ENCODE measurements around the gene NCOR1.

NCOR1 gene

GRCh38 chr17:15996322-15996721, 219.0 kb downstream of the NCOR1 start:
- H3K27ac ChIP-seq, result 0 out of 2 replicates have a peak overlapping the region, but pooled peaks have one; percentile 6
- DNase-seq (ENCODE audit: low spot score), result no peak
- TF ChIP-seq, protein P1, sequence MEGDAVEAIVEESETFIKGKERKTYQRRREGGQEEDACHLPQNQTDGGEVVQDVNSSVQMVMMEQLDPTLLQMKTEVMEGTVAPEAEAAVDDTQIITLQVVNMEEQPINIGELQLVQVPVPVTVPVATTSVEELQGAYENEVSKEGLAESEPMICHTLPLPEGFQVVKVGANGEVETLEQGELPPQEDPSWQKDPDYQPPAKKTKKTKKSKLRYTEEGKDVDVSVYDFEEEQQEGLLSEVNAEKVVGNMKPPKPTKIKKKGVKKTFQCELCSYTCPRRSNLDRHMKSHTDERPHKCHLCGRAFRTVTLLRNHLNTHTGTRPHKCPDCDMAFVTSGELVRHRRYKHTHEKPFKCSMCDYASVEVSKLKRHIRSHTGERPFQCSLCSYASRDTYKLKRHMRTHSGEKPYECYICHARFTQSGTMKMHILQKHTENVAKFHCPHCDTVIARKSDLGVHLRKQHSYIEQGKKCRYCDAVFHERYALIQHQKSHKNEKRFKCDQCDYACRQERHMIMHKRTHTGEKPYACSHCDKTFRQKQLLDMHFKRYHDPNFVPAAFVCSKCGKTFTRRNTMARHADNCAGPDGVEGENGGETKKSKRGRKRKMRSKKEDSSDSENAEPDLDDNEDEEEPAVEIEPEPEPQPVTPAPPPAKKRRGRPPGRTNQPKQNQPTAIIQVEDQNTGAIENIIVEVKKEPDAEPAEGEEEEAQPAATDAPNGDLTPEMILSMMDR (conservative IDR thresholded peaks at IDR 0.05; ENCODE audit: low read depth), result no peak
- ChIA-PET POLR2A (ENCODE audit: low non-redundant PET) (no interaction called here), CTCF (interaction anchor here (0.9 to 1.8 kb wide), 3 partner anchors 14 to 51 kb away, joined by 3 to 5 read pairs (median 3); partner anchors contain the start of gene ADORA2B)

DNA sequence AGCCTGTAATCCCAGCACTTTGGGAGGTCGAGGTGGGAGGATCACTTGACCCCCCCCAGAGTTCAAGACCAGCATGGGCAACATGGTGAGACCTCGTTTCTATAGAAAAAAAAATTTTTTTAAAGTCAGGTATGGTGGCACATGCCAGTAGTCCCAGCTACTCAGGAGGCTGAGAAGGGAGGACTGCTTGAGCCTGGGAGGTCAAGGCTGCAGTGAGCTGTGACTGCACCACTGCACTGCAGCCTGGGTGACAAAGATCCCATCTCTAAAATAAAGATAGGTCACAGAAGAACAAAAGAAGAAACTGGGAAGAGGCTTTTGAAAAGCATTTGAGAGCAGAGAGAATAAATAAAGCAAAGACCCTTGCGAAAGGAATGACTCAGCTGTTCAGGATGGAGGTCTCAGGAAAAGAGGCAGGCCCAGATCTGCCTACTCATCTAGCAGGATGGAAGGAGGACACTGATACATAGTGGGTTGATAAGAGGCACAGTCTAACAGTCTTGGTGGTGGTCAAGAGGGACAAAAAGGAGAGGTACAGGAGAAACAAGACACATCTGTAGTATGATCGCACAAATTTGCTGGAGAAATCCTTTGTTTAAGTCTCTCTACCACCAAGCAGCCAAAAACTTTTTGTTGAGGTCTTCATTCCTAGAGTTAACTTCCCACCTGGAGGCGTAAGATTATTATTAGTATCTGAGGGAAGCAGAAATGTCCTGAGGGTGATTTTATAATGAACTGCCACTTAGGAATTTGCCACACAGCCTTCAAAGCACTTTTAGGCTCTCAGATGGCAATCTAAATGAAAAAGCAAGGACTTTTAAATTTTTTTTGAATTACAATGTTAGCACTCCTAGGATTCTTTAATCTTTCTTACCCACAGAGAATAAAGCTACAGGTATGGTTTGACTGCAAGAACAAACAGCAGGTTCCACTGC, 233.4 kb downstream of the NCOR1 start:
- no peak for DNase-seq (ENCODE audit: low spot score)
- ChIA-PET CTCF (interaction anchor here (0.6 to 1.2 kb wide), 2 partner anchors 15 to 37 kb away, joined by 3 read pairs; partner anchors contain the start of gene ADORA2B), POLR2A (ENCODE audit: low non-redundant PET) (no interaction called here)
- TF ChIP-seq, protein P1 (conservative IDR thresholded peaks at IDR 0.05; ENCODE audit: low read depth), result no peak
- H3K27ac ChIP-seq, result peak overlapping the region; percentile 61

DNA sequence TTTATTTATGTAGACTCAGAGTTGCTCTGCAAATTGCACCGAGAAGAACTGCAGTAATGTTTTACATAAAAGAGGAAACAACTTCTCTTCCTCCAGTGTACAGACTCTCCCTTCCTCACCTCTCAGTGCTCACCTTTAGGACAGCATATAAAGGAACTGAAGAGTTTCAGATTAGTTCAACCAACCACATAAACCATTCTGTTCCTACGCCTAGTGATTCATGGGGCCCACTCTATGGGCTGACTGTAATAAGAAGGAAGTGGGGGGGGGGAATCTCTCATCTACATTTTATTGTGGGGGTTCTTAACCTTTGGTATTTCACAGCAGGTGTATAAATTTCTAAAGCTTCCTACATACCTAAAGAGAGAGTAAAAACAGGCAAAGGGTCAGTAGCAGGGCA, 234.1 kb downstream of the NCOR1 start:
- peak overlapping the region; percentile 61 for H3K27ac ChIP-seq
- no peak for DNase-seq (ENCODE audit: low spot score)
- CTCF ChIA-PET, result no interaction called here
- POLR2A ChIA-PET (ENCODE audit: low non-redundant PET), result no interaction called here
- TF ChIP-seq, protein P1 (conservative IDR thresholded peaks at IDR 0.05; ENCODE audit: low read depth), result no peak

Measured in RWPE1 (cell line).